ENCODE measurements around the gene LACTB.

The LACTB gene

DNA sequence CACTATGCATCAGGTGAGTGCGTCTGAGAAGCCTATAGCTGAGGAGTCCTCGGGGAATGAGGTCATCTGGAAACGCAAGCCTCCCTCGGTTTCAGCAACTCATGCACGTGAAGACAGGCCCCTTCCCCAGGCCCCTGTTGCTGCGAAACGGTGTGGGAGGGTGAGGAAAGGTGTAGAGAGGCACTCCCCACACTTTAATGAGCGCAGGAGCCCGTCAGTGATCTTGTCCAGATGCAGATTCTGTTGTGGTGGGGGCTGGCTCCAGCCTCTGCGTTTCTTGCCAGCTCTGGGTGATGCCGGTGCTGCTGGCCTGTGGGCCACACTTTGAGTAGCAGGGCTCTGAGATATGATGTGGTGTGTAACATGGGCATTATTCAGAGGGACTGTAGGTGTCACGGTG lies 38.6 kb upstream of the LACTB start:
- H3K9me3 Mint-ChIP-seq: no peaks in the 10 kb centered on the region
- H3K4me1 Mint-ChIP-seq: no peaks in the 10 kb centered on the region
- H3K4me3 Mint-ChIP-seq: no peak overlapping the region
- CTCF ChIA-PET: no interaction called here
- no peak for DNase-seq
- no peak overlapping the region for H3K27ac Mint-ChIP-seq
- no peaks in the 10 kb centered on the region for H3K36me3 Mint-ChIP-seq
- peaks cover 34% of the 10 kb centered on the region for H3K27me3 Mint-ChIP-seq

DNA sequence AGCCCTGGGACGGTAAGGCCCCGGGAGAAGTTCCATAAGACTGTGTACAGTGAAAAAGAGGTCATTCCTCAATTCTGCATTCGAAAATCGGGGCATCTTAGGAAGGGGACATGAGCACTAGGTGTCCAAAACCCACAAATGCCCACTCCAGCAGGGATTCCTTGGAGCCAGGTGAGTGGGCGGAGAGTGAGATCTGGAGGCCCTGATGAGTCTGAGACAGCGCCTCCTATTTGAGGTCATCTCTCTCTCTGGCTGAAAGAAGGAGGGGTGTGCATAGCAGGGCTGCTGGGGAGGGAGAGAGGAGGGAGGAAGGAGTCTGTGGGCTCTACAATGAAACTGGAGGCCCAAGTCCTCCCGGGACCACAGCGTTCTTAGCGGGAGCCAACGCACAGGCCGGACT lies 38.1 kb upstream of the LACTB start:
- H3K9me3 Mint-ChIP-seq: no peaks in the 10 kb centered on the region
- no peak overlapping the region for H3K27ac Mint-ChIP-seq
- H3K4me1 Mint-ChIP-seq: no peaks in the 10 kb centered on the region
- H3K4me3 Mint-ChIP-seq: no peak overlapping the region
- CTCF ChIA-PET: no interaction called here
- peaks cover 34% of the 10 kb centered on the region for H3K27me3 Mint-ChIP-seq
- DNase-seq: no peak
- H3K36me3 Mint-ChIP-seq: no peaks in the 10 kb centered on the region

DNA sequence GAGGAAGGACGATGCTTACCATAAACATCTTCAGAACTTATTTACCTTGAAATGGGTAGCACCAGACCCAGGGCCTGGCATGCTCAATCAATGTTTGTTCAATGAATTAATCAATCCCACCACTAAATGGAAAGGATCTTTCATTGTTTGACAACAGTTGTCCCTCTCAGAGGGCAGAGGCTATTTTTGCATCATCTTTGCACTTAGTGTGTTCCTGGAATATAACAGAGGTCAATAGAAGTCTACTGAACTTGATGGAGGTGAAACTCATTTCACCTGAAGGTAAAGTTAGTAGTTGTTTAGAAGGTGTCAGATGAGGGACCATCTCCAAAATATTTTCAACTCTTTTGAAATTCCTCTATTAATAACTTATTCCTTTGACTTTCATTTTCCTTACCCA lies 36.9 kb upstream of the LACTB start:
- no peaks in the 10 kb centered on the region for H3K36me3 Mint-ChIP-seq
- H3K27me3 Mint-ChIP-seq: peaks cover 29% of the 10 kb centered on the region
- DNase-seq: no peak
- H3K27ac Mint-ChIP-seq: no peak overlapping the region
- no peaks in the 10 kb centered on the region for H3K9me3 Mint-ChIP-seq
- H3K4me1 Mint-ChIP-seq: no peaks in the 10 kb centered on the region
- no peak overlapping the region for H3K4me3 Mint-ChIP-seq
- CTCF ChIA-PET: no interaction called here

DNA sequence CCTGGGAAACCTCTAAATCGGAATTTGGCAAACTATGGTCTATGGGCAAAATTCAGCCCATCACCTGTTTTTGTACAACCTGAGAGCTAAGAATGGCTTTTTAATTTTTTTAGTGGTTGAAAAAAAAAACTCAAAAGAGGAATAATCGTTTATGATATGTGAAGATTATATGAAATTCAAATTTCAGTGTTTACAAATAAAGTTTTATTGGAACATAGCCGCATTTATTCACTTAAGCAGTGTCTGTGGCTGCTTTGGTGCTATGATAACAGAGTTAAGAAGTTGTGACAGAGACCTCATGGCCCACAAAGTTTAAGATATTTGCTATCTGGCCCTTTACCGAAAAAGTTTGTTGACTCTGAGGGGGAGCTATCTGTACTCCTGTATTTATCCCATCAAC lies 36.4 kb upstream of the LACTB start:
- Mint-ChIP-seq H3K9me3 (no peaks in the 10 kb centered on the region), H3K27me3 (peaks cover 24% of the 10 kb centered on the region), H3K36me3 (no peaks in the 10 kb centered on the region), H3K4me3 (no peak overlapping the region), H3K4me1 (no peaks in the 10 kb centered on the region), H3K27ac (no peak overlapping the region)
- no peak for DNase-seq
- CTCF ChIA-PET: interaction anchor here (1.3 kb wide), 1 partner anchor 37 kb away, joined by 4 read pairs; no protein-coding TSS in a partner anchor

DNA sequence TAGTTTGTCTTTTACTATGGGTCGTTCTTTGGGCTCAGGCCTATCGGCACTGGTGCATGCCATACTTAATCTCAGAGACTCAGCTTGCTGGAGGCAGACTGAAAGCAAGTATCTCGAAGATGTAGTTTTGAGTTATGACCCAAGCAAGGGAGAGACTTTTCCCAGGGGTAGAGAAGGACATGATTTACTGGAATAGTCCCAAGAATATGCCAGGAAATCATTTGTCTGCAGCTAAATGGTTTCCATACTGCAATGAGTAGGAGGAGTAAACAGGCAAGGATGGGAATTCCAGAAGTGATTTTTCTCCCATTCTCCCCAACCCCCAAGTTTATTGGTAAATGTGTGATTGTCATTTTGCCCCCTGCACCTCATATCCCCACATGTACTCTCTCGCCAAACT lies 35.4 kb upstream of the LACTB start:
- H3K27ac Mint-ChIP-seq: no peak overlapping the region
- peaks cover 25% of the 10 kb centered on the region for H3K27me3 Mint-ChIP-seq
- no peaks in the 10 kb centered on the region for H3K9me3 Mint-ChIP-seq
- no peaks in the 10 kb centered on the region for H3K36me3 Mint-ChIP-seq
- no peaks in the 10 kb centered on the region for H3K4me1 Mint-ChIP-seq
- no peak overlapping the region for H3K4me3 Mint-ChIP-seq
- CTCF ChIA-PET: interaction anchor here (1.3 kb wide), 1 partner anchor 38 kb away, joined by 4 read pairs; no protein-coding TSS in a partner anchor
- no peak for DNase-seq

DNA sequence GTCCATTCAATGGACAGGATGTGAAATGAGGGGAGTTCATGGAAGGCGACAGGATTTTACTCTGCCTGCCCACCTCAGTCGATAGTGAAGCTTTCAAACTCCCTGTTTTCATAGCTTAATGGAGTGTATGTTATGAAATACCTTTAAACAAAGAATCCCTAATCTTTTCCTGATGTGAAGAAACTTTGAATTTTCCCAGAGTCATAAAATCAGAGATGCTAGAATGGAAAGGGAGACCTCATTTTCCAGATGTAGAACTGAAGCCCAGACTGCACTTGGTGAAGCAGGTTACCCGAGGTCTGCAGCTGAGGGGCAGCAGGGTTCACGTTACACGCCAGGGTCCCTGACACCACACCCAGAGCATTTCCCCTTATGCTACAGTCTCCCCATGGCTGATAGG lies 34.7 kb upstream of the LACTB start:
- Mint-ChIP-seq H3K4me3 (no peak overlapping the region), H3K9me3 (no peaks in the 10 kb centered on the region), H3K27ac (no peak overlapping the region), H3K4me1 (no peaks in the 10 kb centered on the region), H3K27me3 (peaks cover 29% of the 10 kb centered on the region), H3K36me3 (no peaks in the 10 kb centered on the region)
- CTCF ChIA-PET: interaction anchor here (0.6 kb wide), 1 partner anchor 40 kb away, joined by 3 read pairs; no protein-coding TSS in a partner anchor
- DNase-seq: no peak

DNA sequence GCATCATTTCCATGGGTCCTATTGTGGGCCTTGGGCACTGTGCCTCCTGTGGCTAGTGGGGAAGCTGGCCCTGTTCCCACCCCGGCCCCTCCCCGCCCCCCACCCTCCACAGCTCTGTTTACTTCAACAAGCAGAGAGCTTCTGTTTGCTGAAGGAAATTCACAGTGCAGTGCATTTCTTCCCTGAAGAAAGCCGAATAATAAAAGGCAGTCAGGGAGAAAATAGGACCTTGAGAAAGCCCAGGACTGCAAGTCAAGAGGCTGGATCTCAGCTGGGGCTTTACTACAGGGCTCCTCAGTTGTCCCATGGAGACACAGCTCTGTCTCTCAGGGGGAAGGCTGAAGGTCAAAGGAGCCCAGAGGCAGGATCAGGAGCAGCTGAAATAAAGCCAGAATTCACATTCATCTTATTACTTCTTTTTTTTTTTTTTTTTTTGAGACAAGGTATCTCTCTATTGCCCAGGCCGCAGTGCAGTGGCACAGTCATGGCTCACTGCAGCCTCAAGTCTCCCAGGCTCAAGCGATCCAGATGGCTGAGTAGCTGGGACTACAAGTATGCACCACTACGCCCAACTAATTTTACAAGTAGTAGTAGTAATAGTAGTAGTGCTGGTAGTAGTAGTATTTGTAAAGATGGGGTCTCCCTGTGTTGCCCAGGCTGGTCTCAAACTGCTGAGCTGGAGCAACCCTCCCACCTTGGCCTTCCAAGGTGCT lies 33.0 kb upstream of the LACTB start:
- H3K36me3 Mint-ChIP-seq: no peaks in the 10 kb centered on the region
- no peaks in the 10 kb centered on the region for H3K9me3 Mint-ChIP-seq
- no peak overlapping the region for H3K4me3 Mint-ChIP-seq

DNA sequence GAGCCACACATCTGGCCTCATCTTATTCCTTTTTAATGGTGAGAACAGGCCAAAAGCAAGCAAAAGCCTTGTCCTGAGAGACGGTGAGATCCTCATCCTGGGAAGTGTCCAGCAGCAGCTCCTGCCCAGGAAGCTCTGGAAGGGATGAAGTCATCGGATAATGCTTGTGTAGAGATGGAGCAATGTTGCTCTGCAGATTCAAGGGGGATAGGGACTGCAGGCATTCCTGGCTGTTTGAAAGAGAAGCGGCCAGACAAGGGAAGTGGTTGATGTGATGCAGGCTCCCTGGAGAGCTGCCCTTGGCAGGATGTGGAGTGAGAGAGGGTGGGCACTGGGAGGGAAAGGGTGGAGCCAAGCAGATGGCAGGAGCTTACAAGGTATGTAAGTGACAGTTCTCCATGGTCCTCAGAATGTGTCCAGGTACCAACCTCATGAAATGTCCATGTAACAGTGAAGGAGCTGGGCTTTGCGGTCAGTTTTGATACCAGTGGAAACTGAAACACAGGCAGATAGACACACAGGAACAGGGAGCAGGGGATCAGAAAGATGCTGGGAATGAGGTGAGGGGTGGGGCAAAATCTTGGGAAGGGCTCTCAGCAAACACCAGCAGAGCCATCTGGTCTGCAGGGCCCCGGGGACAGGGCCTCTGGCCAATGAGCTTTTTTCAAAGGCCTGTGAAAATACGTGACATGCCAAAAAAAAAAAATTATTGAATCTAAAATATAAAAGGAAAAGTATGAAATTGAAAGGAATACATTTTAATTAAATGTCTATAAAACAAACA lies 32.2 kb upstream of the LACTB start:
- Mint-ChIP-seq H3K4me3 (no peak overlapping the region), H3K36me3 (no peaks in the 10 kb centered on the region), H3K27ac (no peak overlapping the region), H3K4me1 (no peaks in the 10 kb centered on the region), H3K9me3 (no peaks in the 10 kb centered on the region), H3K27me3 (peaks cover 27% of the 10 kb centered on the region)
- no peak for DNase-seq
- CTCF ChIA-PET: interaction anchor here (2.7 kb wide), 1 partner anchor 42 kb away, joined by 17 read pairs; no protein-coding TSS in a partner anchor

More for the DNA sequence above, 33.0 kb upstream of the LACTB start:
- H3K27ac Mint-ChIP-seq: no peak overlapping the region
- CTCF ChIA-PET: interaction anchor here (2.7 kb wide), 1 partner anchor 41 kb away, joined by 17 read pairs; no protein-coding TSS in a partner anchor
- no peak for DNase-seq
- peaks cover 26% of the 10 kb centered on the region for H3K27me3 Mint-ChIP-seq
- H3K4me1 Mint-ChIP-seq: no peaks in the 10 kb centered on the region

DNA sequence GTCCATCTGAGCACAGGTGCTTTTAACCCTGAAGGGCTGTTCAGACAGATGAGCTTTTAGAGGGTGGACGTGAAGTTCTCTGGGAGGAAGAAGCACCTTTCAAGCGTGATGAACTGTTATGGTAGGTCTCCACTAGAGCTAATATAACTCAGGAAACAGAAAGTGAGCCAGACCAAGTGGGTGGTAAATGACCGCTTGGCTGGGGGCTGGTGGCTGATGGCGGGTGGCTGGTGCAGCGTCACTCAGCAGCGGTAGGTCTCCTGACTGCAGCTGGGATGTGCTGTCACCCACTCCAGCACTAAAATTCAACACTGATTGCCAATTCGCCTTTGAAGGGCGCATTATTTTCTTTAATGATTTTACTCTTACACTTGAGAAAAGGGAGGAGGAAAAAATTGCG lies 31.2 kb upstream of the LACTB start:
- DNase-seq: no peak
- no peaks in the 10 kb centered on the region for H3K4me1 Mint-ChIP-seq
- H3K27me3 Mint-ChIP-seq: peaks cover 27% of the 10 kb centered on the region
- no peak overlapping the region for H3K4me3 Mint-ChIP-seq
- H3K9me3 Mint-ChIP-seq: no peaks in the 10 kb centered on the region
- H3K27ac Mint-ChIP-seq: no peak overlapping the region
- no peaks in the 10 kb centered on the region for H3K36me3 Mint-ChIP-seq
- CTCF ChIA-PET: interaction anchor here (2.7 kb wide), 1 partner anchor 43 kb away, joined by 17 read pairs; no protein-coding TSS in a partner anchor

DNA sequence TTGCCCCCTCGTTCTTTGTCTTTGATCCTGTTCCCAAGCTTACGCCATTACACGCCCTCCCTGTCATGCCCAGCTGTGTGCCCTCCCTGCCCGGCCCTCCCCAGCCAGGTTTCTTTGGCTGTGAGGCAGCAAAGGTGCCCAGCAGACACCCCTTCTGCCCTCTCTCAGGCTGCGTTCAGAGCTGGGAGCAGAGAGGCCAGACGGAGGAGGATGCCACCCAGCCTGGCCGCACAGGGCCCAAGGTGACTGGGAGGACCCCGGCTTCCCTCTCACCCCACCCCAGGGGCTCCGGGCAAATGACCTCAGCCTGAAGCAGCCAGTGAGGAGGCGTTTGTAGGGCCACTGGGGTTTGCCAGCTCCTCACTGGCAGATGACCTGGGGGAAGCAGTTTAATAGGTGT lies 30.8 kb upstream of the LACTB start:
- Mint-ChIP-seq H3K36me3 (no peaks in the 10 kb centered on the region), H3K4me1 (no peaks in the 10 kb centered on the region), H3K9me3 (no peaks in the 10 kb centered on the region), H3K4me3 (no peak overlapping the region), H3K27ac (no peak overlapping the region), H3K27me3 (peaks cover 25% of the 10 kb centered on the region)
- no peak for DNase-seq
- CTCF ChIA-PET: interaction anchor here (2.7 kb wide), 1 partner anchor 43 kb away, joined by 17 read pairs; no protein-coding TSS in a partner anchor

DNA sequence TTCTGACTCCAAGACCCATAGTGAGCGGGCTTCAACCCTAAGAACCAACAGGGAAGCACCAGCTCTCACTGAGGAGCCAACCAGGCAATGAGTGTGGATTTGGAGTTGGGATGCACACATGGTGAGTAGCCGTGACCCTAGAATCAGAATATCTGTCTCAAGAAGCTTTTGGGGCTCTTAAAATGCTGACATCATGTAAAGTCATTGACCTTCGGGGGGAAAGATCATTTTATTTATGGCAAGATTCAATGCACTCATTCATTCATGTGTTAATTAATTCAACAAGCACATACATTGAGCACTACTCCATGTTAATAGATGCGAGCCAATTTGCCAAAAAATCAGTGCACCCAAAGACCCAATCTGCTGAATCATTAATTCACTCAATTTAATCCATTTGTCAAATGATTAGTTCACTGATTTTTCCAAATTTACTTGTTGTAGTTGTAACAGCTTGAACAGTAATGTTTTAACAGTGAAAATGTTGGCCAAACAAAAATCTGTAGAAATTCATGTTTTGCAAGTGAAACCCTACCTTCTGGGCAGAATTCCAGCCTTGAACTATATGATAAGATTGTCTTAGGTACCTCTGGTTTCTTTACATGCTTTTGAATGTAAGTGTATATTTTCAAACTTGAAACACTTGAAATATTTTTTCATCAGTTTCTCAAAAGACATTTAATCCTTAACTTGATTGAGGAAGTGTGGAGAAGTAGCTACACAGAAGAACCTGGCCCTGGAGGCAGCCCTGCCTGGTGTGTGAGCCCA lies 29.8 kb upstream of the LACTB start:
- no peak for DNase-seq
- H3K4me3 Mint-ChIP-seq: no peak overlapping the region
- CTCF ChIA-PET: interaction anchor here (0.6 to 4.0 kb wide), 3 partner anchors 44 to 1224 kb away, joined by 3 to 35 read pairs (median 16); no protein-coding TSS in a partner anchor
- H3K4me1 Mint-ChIP-seq: no peaks in the 10 kb centered on the region
- no peaks in the 10 kb centered on the region for H3K9me3 Mint-ChIP-seq
- H3K27ac Mint-ChIP-seq: no peak overlapping the region
- H3K36me3 Mint-ChIP-seq: no peaks in the 10 kb centered on the region
- H3K27me3 Mint-ChIP-seq: peaks cover 17% of the 10 kb centered on the region

DNA sequence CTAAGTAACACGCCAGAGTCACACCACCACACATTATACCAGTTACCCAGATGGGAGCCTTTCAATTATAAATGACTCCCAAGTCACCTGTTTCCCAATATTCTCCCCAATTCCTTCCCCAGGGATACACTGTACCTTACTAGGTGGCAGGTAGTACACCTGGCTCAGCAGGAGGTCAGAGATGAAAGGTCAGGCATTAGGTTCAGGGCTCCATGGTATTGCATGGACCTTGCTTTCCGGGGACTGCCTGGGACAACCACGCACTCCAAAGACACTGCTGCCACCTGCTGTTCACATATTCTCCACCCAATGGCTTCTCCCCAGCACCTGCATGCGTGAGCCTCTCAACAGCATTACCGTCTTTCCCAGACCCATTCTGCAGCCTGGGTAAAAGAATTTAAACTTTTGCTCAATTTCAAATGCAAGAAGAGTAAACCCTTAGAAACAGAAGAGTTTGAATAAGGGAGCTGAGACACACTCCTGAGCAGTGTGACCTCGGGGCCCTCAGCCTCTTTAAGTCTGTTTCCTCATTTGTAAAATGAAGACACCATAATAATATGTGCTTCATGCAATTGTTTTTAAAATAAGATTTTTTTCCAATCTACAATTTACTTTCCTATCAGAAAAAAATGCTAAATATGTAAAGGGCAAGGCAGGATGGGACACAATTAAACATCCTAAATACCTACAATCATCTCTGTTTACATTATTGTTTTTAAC lies 28.0 kb upstream of the LACTB start:
- peaks cover 14% of the 10 kb centered on the region for H3K27me3 Mint-ChIP-seq
- CTCF ChIA-PET: interaction anchor here (0.8 to 4.0 kb wide), 12 partner anchors 11 to 311 kb away, joined by 3 to 35 read pairs (median 4); no protein-coding TSS in a partner anchor
- H3K9me3 Mint-ChIP-seq: no peaks in the 10 kb centered on the region
- DNase-seq: peak; percentile 85
- H3K36me3 Mint-ChIP-seq: no peaks in the 10 kb centered on the region
- no peak overlapping the region for H3K4me3 Mint-ChIP-seq
- peaks cover 4% of the 10 kb centered on the region for H3K4me1 Mint-ChIP-seq
- no peak overlapping the region for H3K27ac Mint-ChIP-seq

DNA sequence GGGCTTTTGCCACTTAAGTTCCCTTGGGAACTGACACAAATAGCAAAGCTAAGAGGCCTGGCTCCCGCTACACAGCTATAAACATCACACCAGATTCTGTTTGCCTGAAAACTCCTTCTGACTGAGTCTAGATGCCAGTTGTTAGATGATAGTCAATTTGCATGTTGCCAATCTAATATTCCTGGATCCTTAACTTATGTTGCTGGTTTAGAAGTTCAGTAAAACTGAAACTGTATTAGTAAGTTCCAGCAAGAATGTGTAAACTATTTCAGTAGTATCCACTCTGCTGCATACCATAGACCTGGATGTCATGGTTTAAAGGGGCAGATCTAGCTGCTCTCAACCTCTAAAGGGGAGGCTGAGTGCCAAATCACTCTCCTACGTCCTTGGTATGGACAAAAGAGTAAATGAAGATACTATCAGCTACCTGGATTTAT lies 27.1 kb upstream of the LACTB start:
- H3K9me3 Mint-ChIP-seq: no peaks in the 10 kb centered on the region
- H3K36me3 Mint-ChIP-seq: no peaks in the 10 kb centered on the region
- peaks cover 4% of the 10 kb centered on the region for H3K4me1 Mint-ChIP-seq
- no peak overlapping the region for H3K27ac Mint-ChIP-seq
- no peak for DNase-seq
- H3K4me3 Mint-ChIP-seq: no peak overlapping the region
- CTCF ChIA-PET: interaction anchor here (1.2 to 4.0 kb wide), 8 partner anchors 12 to 249 kb away, joined by 3 to 35 read pairs (median 6); no protein-coding TSS in a partner anchor
- H3K27me3 Mint-ChIP-seq: peaks cover 14% of the 10 kb centered on the region
